NCI-H526 treated with DMSO at 0.1 percent for 48 hours (cell line): ENCODE data around the gene ICOS.

Source experiments
- DNase-seq: peaks from one replicate; lab custom pipeline; 2025; lab: John Stamatoyannopoulos, UW

Gene ICOS

GRCh38 chr2:204010628-204011560, 74.3 kb downstream of the ICOS start:
- DNase-seq = no peak
